Neural progenitor cell (in vitro differentiated cells): ENCODE measurements around the gene WWC1. TPM values are rescaled to one million over a fixed set of nuclear protein-coding genes. Genes with fewer than 3 reads are reported as not detected.

ENCODE experiments used
- DNase-seq: peaks from one replicate; pipeline ENCODE4 v3.0.0-alpha.2; 2016; ENCODE audit warnings: low spot score
- H2AFZ ChIP-seq: fragments of 200-600 bp; sonication (generic); replicated peaks from 2 replicates; pipeline ENCODE4 v1.6.1; 2016; ENCODE audit warnings: antibody characterized with exemption
- H3F3A ChIP-seq: fragments of 200-600 bp; sonication (generic); 2 replicates; pipeline ENCODE4 v1.6.1; 2016; ENCODE audit warnings: antibody characterized with exemption, low read depth
- H3K27ac ChIP-seq: fragments of 200-600 bp; sonication (generic); 2 replicates; pipeline ENCODE4 v1.5.1; 2016; ENCODE audit warnings: mild to moderate bottlenecking
- H3K27me3 ChIP-seq: fragments of 200-600 bp; sonication (generic); 2 replicates; pipeline ENCODE4 v1.6.1; 2016; ENCODE audit warnings: mild to moderate bottlenecking, moderate library complexity
- H3K36me3 ChIP-seq: fragments of 200-600 bp; sonication (generic); 2 replicates; pipeline ENCODE4 v1.5.1; 2016
- H3K4me1 ChIP-seq: fragments of 200-600 bp; sonication (generic); 2 replicates; pipeline ENCODE4 v1.6.1; 2016; ENCODE audit warnings: mixed run types
- H3K4me2 ChIP-seq: fragments of 200-600 bp; sonication (generic); 2 replicates; pipeline ENCODE4 v1.6.1; 2016
- H3K4me3 ChIP-seq: fragments of 200-600 bp; sonication (generic); 2 replicates; pipeline ENCODE4 v1.5.1; 2016
- H3K79me2 ChIP-seq: fragments of 200-600 bp; sonication (generic); 2 replicates; pipeline ENCODE4 v1.6.1; 2016; ENCODE audit warnings: low read depth
- H3K9ac ChIP-seq: fragments of 200-600 bp; sonication (generic); 2 replicates; pipeline ENCODE4 v1.6.1; 2016
- H3K9me3 ChIP-seq: fragments of 200-600 bp; sonication (generic); 2 replicates; pipeline ENCODE4 v1.5.1; 2016; ENCODE audit warnings: low read depth
- H4K20me1 ChIP-seq: fragments of 200-600 bp; sonication (generic); 2 replicates; pipeline ENCODE4 v1.6.1; 2016; ENCODE audit warnings: low read depth
- H3K27ac Mint-ChIP-seq: 3 replicates; pipeline ENCODE4 v1.8.0; 2021; ENCODE audit warnings: mixed read lengths
- H3K27me3 Mint-ChIP-seq: 2 replicates; pipeline ENCODE4 v1.8.0; 2022; ENCODE audit warnings: low read depth, mild to moderate bottlenecking, inconsistent platforms, moderate library complexity, mixed read lengths; ENCODE audit not compliant: insufficient read depth
- H3K36me3 Mint-ChIP-seq: 3 replicates; pipeline ENCODE4 v1.8.0; 2021; ENCODE audit warnings: mixed read lengths
- H3K4me1 Mint-ChIP-seq: 3 replicates; pipeline ENCODE4 v1.8.0; 2021; ENCODE audit warnings: mixed read lengths
- H3K4me3 Mint-ChIP-seq: 3 replicates; pipeline ENCODE4 v1.8.0; 2021; ENCODE audit warnings: mild to moderate bottlenecking, moderate library complexity, mixed read lengths
- H3K9me3 Mint-ChIP-seq: 3 replicates; pipeline ENCODE4 v1.8.0; 2020; ENCODE audit warnings: mixed read lengths
- CTCF ChIP-seq: fragments of 200-600 bp; sonication (generic); IDR thresholded peaks from 2 replicates; pipeline ENCODE4 v1.5.1; 2017; ENCODE audit warnings: antibody characterized with exemption, mild to moderate bottlenecking
- EZH2 ChIP-seq: fragments of 200-600 bp; sonication (generic); IDR thresholded peaks from 2 replicates; pipeline ENCODE4 v1.6.1; 2017; ENCODE audit warnings: antibody characterized with exemption, mild to moderate bottlenecking, moderate library complexity
- EZH2phosphoT487 ChIP-seq: fragments of 200-600 bp; sonication (generic); IDR thresholded peaks from 2 replicates; pipeline ENCODE4 v1.6.1; 2017; ENCODE audit warnings: antibody characterized with exemption
- total RNA-seq: library from RNA; depleted of rRNA; stranded (reverse); fragments of >200 nt; gene quantifications from 2 replicates; pipeline ENCODE4 v1.2.3, GENCODE V29; 2015; ENCODE audit warnings: low replicate concordance

Gene WWC1
- total RNA-seq, 1 donor from 2014 or later = 6.7 TPM

GRCh38 chr5:168502563-168503237 is 211.3 kb downstream of the WWC1 start:
- Histone ChIP-seq H3F3A (no peaks in the 10 kb centered on the region), H3K4me2 (no peak overlapping the region), H4K20me1 (no peaks in the 10 kb centered on the region), H3K4me3 (no peak overlapping the region), H3K4me1 (no peaks in the 10 kb centered on the region), H2AFZ (no peak overlapping the region), H3K79me2 (no peaks in the 10 kb centered on the region), H3K9ac (no peak overlapping the region), H3K27ac (no peak overlapping the region), H3K36me3 (peaks cover 27% of the 10 kb centered on the region), H3K9me3 (no peaks in the 10 kb centered on the region), H3K27me3 (no peaks in the 10 kb centered on the region)
- no peaks in the 10 kb centered on the region for H3K9me3 Mint-ChIP-seq
- H3K27ac Mint-ChIP-seq = no peak overlapping the region
- H3K36me3 Mint-ChIP-seq = peaks cover 27% of the 10 kb centered on the region
- TF ChIP-seq EZH2phosphoT487 = no peak
- no peak for TF ChIP-seq CTCF
- no peak for TF ChIP-seq EZH2
- no peak overlapping the region for H3K4me3 Mint-ChIP-seq
- H3K4me1 Mint-ChIP-seq = no peaks in the 10 kb centered on the region
- H3K27me3 Mint-ChIP-seq = no peaks in the 10 kb centered on the region
- no peak for DNase-seq

- H3K27me3 Mint-ChIP-seq = no peaks in the 10 kb centered on the region
- no peak overlapping the region for H3K4me3 ChIP-seq
- H3K27me3 ChIP-seq = no peaks in the 10 kb centered on the region
- H3F3A ChIP-seq = no peaks in the 10 kb centered on the region
- no peaks in the 10 kb centered on the region for H4K20me1 ChIP-seq
- no peak overlapping the region for H3K27ac Mint-ChIP-seq
- no peaks in the 10 kb centered on the region for H3K4me1 Mint-ChIP-seq
- TF ChIP-seq EZH2 (no peak), CTCF (no peak), EZH2phosphoT487 (no peak)
- peaks cover 15% of the 10 kb centered on the region for H3K9me3 Mint-ChIP-seq
- H3K4me2 ChIP-seq = no peak overlapping the region
- no peak overlapping the region for H2AFZ ChIP-seq
- DNase-seq = no peak
- peaks cover 25% of the 10 kb centered on the region for H3K36me3 ChIP-seq
- no peaks in the 10 kb centered on the region for H3K4me1 ChIP-seq
- H3K9ac ChIP-seq = no peak overlapping the region
- peaks cover 60% of the 10 kb centered on the region for H3K36me3 Mint-ChIP-seq
- H3K79me2 ChIP-seq = no peaks in the 10 kb centered on the region
- no peak overlapping the region for H3K27ac ChIP-seq
- no peaks in the 10 kb centered on the region for H3K9me3 ChIP-seq
- no peak overlapping the region for H3K4me3 Mint-ChIP-seq
Observed at GRCh38 chr5:168513861-168514428, 222.5 kb downstream of the WWC1 start.

Other genes with a start within 250 kb of the WWC1 start
- gene RARS1, start 194.8 kb downstream of the WWC1 start, total RNA-seq = 116 and 191 TPM in 2 replicates
- 0.19 and 0.34 TPM in 2 replicates for gene FBLL1, start 237.7 kb downstream of the WWC1 start, total RNA-seq